Spleen (tissue), 7 donors: ENCODE results near the gene HOXD10.
A peak's percentile ranks its signal among the peaks of the same experiment; 100 is the strongest.

Experiments used
- POLR2AphosphoS5 ChIP-seq, 3 donors: sonication (generic); formaldehyde crosslinking; IDR thresholded peaks; one replicate each; pipeline ENCODE4 v1.5.1; 2017; ENCODE audit warnings: antibody characterized with exemption in 3 of 3
- TF ChIP-seq, protein P1 (sequence below), 11 experiments: fragments of 200-600 bp in 7 of 11; fragments of 450-650 bp in 4 of 11; sonication (generic) in 4 of 11; IDR thresholded peaks in 8 of 11; conservative IDR thresholded peaks in 3 of 11; 1 replicate in 7 of 11; 2 replicates in 4 of 11; pipeline versions ENCODE4 v1.4.0 to v1.8.0; 2016 to 2021; ENCODE audit warnings: antibody characterized with exemption in 11 of 11, inconsistent platforms in 4 of 11, mild to moderate bottlenecking in 1 of 11
- donor health status: DM: no; HTN: no; CAD: no; lungs with moderate emphysema.
- donor health status: DM: no; HTN: no; CAD: no.
- donor health status: DM: no; HTN: no; CAD: no.

DNA sequence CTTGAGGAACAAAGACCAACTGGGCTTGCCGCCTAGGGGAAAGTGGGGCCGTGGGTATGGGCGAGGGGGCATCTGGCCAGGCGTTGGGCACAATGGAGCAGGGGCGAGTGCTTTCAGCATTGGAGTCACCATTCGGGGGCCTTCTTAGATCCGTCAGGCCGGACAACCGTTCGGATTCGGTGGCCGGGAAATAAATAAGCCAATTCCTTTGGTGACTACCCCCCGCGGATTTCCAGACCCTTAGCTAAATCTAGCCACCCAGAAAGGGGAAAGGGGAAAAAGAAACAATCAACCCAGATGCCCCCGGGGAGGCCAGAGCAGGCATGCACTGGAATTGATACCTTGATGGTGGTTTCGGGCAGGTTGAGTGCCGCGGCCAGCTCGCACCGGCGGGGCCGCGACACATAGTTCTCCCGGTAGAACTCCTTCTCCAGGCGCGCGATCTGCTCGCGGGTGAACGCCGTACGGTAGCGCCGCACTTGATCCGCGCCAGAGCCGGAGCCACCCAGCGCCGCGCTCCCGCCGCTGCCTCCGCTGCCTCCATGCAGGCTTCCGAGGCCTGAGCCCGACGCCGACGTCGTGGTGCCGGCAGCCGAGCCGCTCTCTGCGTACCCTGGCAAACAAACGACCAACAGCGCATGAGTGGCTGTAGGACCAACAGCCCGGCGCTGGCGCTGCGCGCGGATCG, 34.6 kb upstream of the HOXD10 start:
- TF ChIP-seq, protein P1, sequence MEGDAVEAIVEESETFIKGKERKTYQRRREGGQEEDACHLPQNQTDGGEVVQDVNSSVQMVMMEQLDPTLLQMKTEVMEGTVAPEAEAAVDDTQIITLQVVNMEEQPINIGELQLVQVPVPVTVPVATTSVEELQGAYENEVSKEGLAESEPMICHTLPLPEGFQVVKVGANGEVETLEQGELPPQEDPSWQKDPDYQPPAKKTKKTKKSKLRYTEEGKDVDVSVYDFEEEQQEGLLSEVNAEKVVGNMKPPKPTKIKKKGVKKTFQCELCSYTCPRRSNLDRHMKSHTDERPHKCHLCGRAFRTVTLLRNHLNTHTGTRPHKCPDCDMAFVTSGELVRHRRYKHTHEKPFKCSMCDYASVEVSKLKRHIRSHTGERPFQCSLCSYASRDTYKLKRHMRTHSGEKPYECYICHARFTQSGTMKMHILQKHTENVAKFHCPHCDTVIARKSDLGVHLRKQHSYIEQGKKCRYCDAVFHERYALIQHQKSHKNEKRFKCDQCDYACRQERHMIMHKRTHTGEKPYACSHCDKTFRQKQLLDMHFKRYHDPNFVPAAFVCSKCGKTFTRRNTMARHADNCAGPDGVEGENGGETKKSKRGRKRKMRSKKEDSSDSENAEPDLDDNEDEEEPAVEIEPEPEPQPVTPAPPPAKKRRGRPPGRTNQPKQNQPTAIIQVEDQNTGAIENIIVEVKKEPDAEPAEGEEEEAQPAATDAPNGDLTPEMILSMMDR (IDR thresholded peaks at IDR 0.05 in 8 of 11, conservative IDR thresholded peaks at IDR 0.05 in 3 of 11): no peak
- TF ChIP-seq POLR2AphosphoS5 (IDR thresholded peaks at IDR 0.05): peak in 1 of 3 donors; percentile 36
